H9 (cell line): Measurements from ENCODE around the gene NOP16. TPM values are rescaled to one million over a fixed set of nuclear protein-coding genes. Genes with fewer than 3 reads are reported as not detected.

ENCODE experiments used
- DNase-seq: peaks from one replicate; pipeline ENCODE4 v3.0.0-alpha.2; 2017
- H2AFZ ChIP-seq: one replicate; pipeline ENCODE4 v1.6.1; 2013; ENCODE audit warnings: mild to moderate bottlenecking, low read length, control low read depth, moderate library complexity
- H2AK5ac ChIP-seq: 2 replicates; pipeline ENCODE4 v1.6.1; 2013; ENCODE audit warnings: low read length, control low read depth, mixed read lengths; ENCODE audit not compliant: insufficient read length
- H2BK120ac ChIP-seq: one replicate; pipeline ENCODE4 v1.6.1; 2013; ENCODE audit warnings: low read depth, mild to moderate bottlenecking, low read length, control low read depth, inconsistent platforms; ENCODE audit not compliant: poor library complexity, severe bottlenecking
- H2BK12ac ChIP-seq: 2 replicates; pipeline ENCODE4 v1.6.1; 2013; ENCODE audit warnings: low read length, control low read depth, mixed read lengths, low read depth; ENCODE audit not compliant: insufficient read length
- H2BK15ac ChIP-seq: 2 replicates; pipeline ENCODE4 v1.6.1; 2013; ENCODE audit warnings: low read depth, low read length, control low read depth
- H2BK20ac ChIP-seq: one replicate; pipeline ENCODE4 v1.6.1; 2013; ENCODE audit warnings: low read depth, mild to moderate bottlenecking, low read length, control low read depth, inconsistent platforms; ENCODE audit not compliant: poor library complexity, severe bottlenecking
- H2BK5ac ChIP-seq: 2 replicates; pipeline ENCODE4 v1.6.1; 2013; ENCODE audit warnings: low read length, control low read depth, mixed read lengths; ENCODE audit not compliant: insufficient read length
- H3K14ac ChIP-seq: 2 replicates; pipeline ENCODE4 v1.6.1; 2013; ENCODE audit warnings: low read length, control low read depth; ENCODE audit not compliant: insufficient read depth
- H3K18ac ChIP-seq: 2 replicates; pipeline ENCODE4 v1.6.1; 2013; ENCODE audit warnings: low read depth, mild to moderate bottlenecking, mixed read lengths, low read length, control low read depth; ENCODE audit not compliant: insufficient read length
- H3K23ac ChIP-seq: 2 replicates; pipeline ENCODE4 v1.6.1; 2013; ENCODE audit warnings: low read length, control low read depth, mixed read lengths, low read depth; ENCODE audit not compliant: insufficient read length
- H3K23me2 ChIP-seq: 2 replicates; pipeline ENCODE4 v1.6.1; 2013; ENCODE audit warnings: low read depth, mild to moderate bottlenecking, mixed read lengths, low read length, control low read depth; ENCODE audit not compliant: insufficient read length, poor library complexity, severe bottlenecking
- H3K27ac ChIP-seq: 2 replicates; pipeline ENCODE4 v1.5.1; 2013; ENCODE audit warnings: low read length, control low read depth, mixed read lengths, low read depth; ENCODE audit not compliant: insufficient read length
- H3K27me3 ChIP-seq: 2 replicates; pipeline ENCODE4 v1.6.1; 2013; ENCODE audit warnings: low read length, control low read depth, inconsistent platforms; ENCODE audit not compliant: insufficient read depth
- H3K4ac ChIP-seq: 2 replicates; pipeline ENCODE4 v1.6.1; 2013; ENCODE audit warnings: low read depth, mild to moderate bottlenecking, control low read depth, inconsistent platforms, low read length, moderate library complexity
- H3K4me1 ChIP-seq: 2 replicates; pipeline ENCODE4 v1.6.1; 2013; ENCODE audit warnings: low read length, control low read depth, inconsistent platforms; ENCODE audit not compliant: insufficient read depth
- H3K4me2 ChIP-seq: 2 replicates; pipeline ENCODE4 v1.6.1; 2013; ENCODE audit warnings: low read length, control low read depth, mixed read lengths; ENCODE audit not compliant: insufficient read length, insufficient read depth
- H3K56ac ChIP-seq: 2 replicates; pipeline ENCODE4 v1.6.1; 2013; ENCODE audit warnings: low read depth, mild to moderate bottlenecking, mixed read lengths, low read length, control low read depth; ENCODE audit not compliant: insufficient read length
- H3K79me1 ChIP-seq: 2 replicates; pipeline ENCODE4 v1.6.1; 2013; ENCODE audit warnings: low read depth, mild to moderate bottlenecking, moderate library complexity, low read length, control low read depth, inconsistent platforms; ENCODE audit not compliant: insufficient read depth, poor library complexity, severe bottlenecking
- H3K79me2 ChIP-seq: 2 replicates; pipeline ENCODE4 v1.6.1; 2013; ENCODE audit warnings: low read length, control low read depth, inconsistent platforms; ENCODE audit not compliant: insufficient read depth
- H3K9ac ChIP-seq: 2 replicates; pipeline ENCODE4 v1.6.1; 2013; ENCODE audit warnings: low read length, control low read depth, mixed read lengths; ENCODE audit not compliant: insufficient read length; ENCODE audit errors: extremely low read depth
- H3K9me3 ChIP-seq: one replicate; pipeline ENCODE4 v1.6.1; 2013; ENCODE audit warnings: low read depth, low read length, inconsistent platforms; ENCODE audit not compliant: control insufficient read depth
- H3T11ph ChIP-seq: one replicate; pipeline ENCODE4 v1.6.1; 2013; ENCODE audit warnings: mild to moderate bottlenecking, low read length, control low read depth, inconsistent platforms
- H4K20me1 ChIP-seq: one replicate; pipeline ENCODE4 v1.6.1; 2013; ENCODE audit not compliant: control insufficient read depth, insufficient read length, insufficient read depth
- H4K5ac ChIP-seq: 2 replicates; pipeline ENCODE4 v1.6.1; 2013; ENCODE audit warnings: low read depth, mild to moderate bottlenecking, mixed read lengths, low read length, control low read depth; ENCODE audit not compliant: insufficient read length
- H4K8ac ChIP-seq: replicated peaks from 2 replicates; pipeline ENCODE4 v1.6.1; 2013; ENCODE audit warnings: low read length, control low read depth, mixed read lengths, low read depth; ENCODE audit not compliant: insufficient read length
- H4K91ac ChIP-seq: 2 replicates; pipeline ENCODE4 v1.6.1; 2013; ENCODE audit warnings: low read depth, mild to moderate bottlenecking, moderate library complexity, mixed read lengths, low read length, control low read depth; ENCODE audit not compliant: insufficient read length
- H3K27ac Mint-ChIP-seq, 3 experiments: 2 replicates in 2 of 3; 3 replicates in 1 of 3; pipeline ENCODE4 v1.8.0; 2020 to 2021; ENCODE audit warnings: mixed read lengths in 3 of 3, mild to moderate bottlenecking in 1 of 3, moderate library complexity in 1 of 3
- H3K27me3 Mint-ChIP-seq: 2 replicates; pipeline ENCODE4 v1.8.0; 2021; ENCODE audit warnings: low read depth, mild to moderate bottlenecking, moderate library complexity, mixed read lengths
- H3K36me3 Mint-ChIP-seq, 3 experiments: 2 replicates in 2 of 3; 3 replicates in 1 of 3; pipeline ENCODE4 v1.8.0; 2020 to 2021; ENCODE audit warnings: low read depth in 3 of 3, mixed read lengths in 3 of 3; ENCODE audit not compliant: insufficient read depth in 1 of 3
- H3K4me1 Mint-ChIP-seq, 2 experiments: 2 replicates each; pipeline ENCODE4 v1.8.0; 2020; ENCODE audit warnings: mixed read lengths in 2 of 2
- H3K4me3 Mint-ChIP-seq, 2 experiments: 2 replicates in 1 of 2; 3 replicates in 1 of 2; pipeline ENCODE4 v1.8.0; 2020 to 2021; ENCODE audit warnings: mild to moderate bottlenecking in 2 of 2, mixed read lengths in 2 of 2, moderate library complexity in 1 of 2
- H3K9me3 Mint-ChIP-seq, 2 experiments: 2 replicates in 1 of 2; 3 replicates in 1 of 2; pipeline ENCODE4 v1.8.0; 2020; ENCODE audit warnings: mild to moderate bottlenecking in 2 of 2, mixed read lengths in 2 of 2, moderate library complexity in 1 of 2
- WGBS: extraction: QIAGEN DNeasy Blood & Tissue Kit; methylation state at CpG from one replicate; pipeline ENCODE4 v1.1.7; 2013; ENCODE audit warnings: missing lambda C conversion rate, low lambda C conversion rate, mixed read lengths; ENCODE audit not compliant: insufficient read length; ENCODE audit errors: extremely low coverage; 5-methylcytosine and 5-hydroxymethylcytosine counted together
- total RNA-seq: library from RNA; stranded (reverse); gene quantifications from 2 replicates; pipeline ENCODE4 v1.2.1, GENCODE V29; 2021
- TF ChIP-seq, protein P1 (sequence below): fragments of 200-600 bp; sonication (generic); conservative IDR thresholded peaks from 3 replicates; pipeline ENCODE4 v1.8.0; 2021; ENCODE audit warnings: antibody characterized with exemption, mild to moderate bottlenecking

NOP16 gene
- total RNA-seq, 1 experiment from 2014 or later: 114 TPM

DNA sequence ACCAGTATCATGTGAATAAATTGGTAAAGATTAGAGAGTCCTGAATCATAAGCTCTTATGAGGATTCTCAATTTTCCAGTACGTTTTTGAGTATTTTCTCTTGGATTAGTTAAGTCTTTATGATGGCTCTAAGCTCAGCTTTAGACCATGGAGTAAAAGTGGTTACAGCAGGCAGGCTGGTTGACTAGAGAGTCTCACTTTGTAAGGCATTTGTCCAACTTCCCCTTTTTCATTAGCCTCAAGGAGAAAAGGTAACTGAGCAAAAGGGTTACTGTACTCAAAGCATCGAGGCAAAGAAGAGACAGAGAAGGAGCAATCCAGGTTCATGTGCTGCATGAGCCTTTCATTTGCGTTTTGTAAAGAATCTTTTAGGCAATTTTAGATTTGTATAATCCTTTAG lies 8.5 kb downstream of the NOP16 start:
- H2BK5ac ChIP-seq: no peak overlapping the region
- TF ChIP-seq, protein P1, sequence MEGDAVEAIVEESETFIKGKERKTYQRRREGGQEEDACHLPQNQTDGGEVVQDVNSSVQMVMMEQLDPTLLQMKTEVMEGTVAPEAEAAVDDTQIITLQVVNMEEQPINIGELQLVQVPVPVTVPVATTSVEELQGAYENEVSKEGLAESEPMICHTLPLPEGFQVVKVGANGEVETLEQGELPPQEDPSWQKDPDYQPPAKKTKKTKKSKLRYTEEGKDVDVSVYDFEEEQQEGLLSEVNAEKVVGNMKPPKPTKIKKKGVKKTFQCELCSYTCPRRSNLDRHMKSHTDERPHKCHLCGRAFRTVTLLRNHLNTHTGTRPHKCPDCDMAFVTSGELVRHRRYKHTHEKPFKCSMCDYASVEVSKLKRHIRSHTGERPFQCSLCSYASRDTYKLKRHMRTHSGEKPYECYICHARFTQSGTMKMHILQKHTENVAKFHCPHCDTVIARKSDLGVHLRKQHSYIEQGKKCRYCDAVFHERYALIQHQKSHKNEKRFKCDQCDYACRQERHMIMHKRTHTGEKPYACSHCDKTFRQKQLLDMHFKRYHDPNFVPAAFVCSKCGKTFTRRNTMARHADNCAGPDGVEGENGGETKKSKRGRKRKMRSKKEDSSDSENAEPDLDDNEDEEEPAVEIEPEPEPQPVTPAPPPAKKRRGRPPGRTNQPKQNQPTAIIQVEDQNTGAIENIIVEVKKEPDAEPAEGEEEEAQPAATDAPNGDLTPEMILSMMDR: no peak
- H2AFZ ChIP-seq: no peak overlapping the region
- H4K91ac ChIP-seq: no peak overlapping the region
- DNase-seq: no peak
- no peak overlapping the region for H2BK15ac ChIP-seq
- no peak overlapping the region for H3K9ac ChIP-seq
- no peaks in the 10 kb centered on the region for H3K27me3 Mint-ChIP-seq
- H3K79me1 ChIP-seq: no peaks in the 10 kb centered on the region
- no peak overlapping the region for H3K4ac ChIP-seq
- no peak overlapping the region for H2BK12ac ChIP-seq
- H2BK120ac ChIP-seq: no peak overlapping the region
- H3K23me2 ChIP-seq: no peaks in the 10 kb centered on the region
- no peak overlapping the region for H3K18ac ChIP-seq
- no peaks in the 10 kb centered on the region for H3K4me1 Mint-ChIP-seq
- H3K27ac ChIP-seq: no peak overlapping the region
- H3K4me1 ChIP-seq: no peaks in the 10 kb centered on the region
- no peak overlapping the region for H2AK5ac ChIP-seq
- H3K9me3 ChIP-seq: no peaks in the 10 kb centered on the region
- H3K79me2 ChIP-seq: no peaks in the 10 kb centered on the region
- H3K27ac Mint-ChIP-seq: no peak overlapping the region
- no peak overlapping the region for H3K56ac ChIP-seq
- no peaks in the 10 kb centered on the region for H3K9me3 Mint-ChIP-seq
- no peak overlapping the region for H2BK20ac ChIP-seq
- no peaks in the 10 kb centered on the region for H3K27me3 ChIP-seq
- peaks cover 14 to 53% (median 20%) of the 10 kb centered on the region in 3 experiments; a peak in 6 of 7 replicates for H3K36me3 Mint-ChIP-seq
- no peak overlapping the region for H4K5ac ChIP-seq
- H3K4me2 ChIP-seq: no peak overlapping the region
- H3K4me3 Mint-ChIP-seq: no peak overlapping the region
- H3K23ac ChIP-seq: no peak overlapping the region
- no peak overlapping the region for H4K8ac ChIP-seq
- H3K14ac ChIP-seq: no peak overlapping the region
- no CpG with 5 or more reads among the region's 3 CpGs for WGBS
- H3T11ph ChIP-seq: no peak overlapping the region
- H4K20me1 ChIP-seq: no peaks in the 10 kb centered on the region
